B cell (primary cell): Measurements from ENCODE around the gene RASGRP3. TPM values are rescaled to one million over a fixed set of nuclear protein-coding genes. Genes with fewer than 3 reads are reported as not detected.

ENCODE experiments used
- ATAC-seq: fragments of 200-7000 bp; cut with Tn5 transposase; one replicate; pipeline ENCODE4 v1.10.0; 2021; ENCODE audit warnings: low read depth, mild to moderate bottlenecking, moderate number of reproducible peaks, moderate library complexity
- CTCF ChIA-PET: fragments of 350-600 bp; sonication (Branson Sonifier 250); formaldehyde crosslinking; loops from one replicate; lab custom pipeline; 2021; ENCODE audit warnings: antibody characterized with exemption, inconsistent platforms; lab: Charles Lee
- POLR2A ChIA-PET: fragments of 350-600 bp; sonication (Branson Sonifier 250); formaldehyde crosslinking; loops from one replicate; lab custom pipeline; 2021; ENCODE audit warnings: antibody characterized with exemption; lab: Charles Lee
- DNase-seq: peaks from one replicate; pipeline ENCODE4 v3.0.0; 2013
- H2AFZ ChIP-seq: 2 replicates; pipeline ENCODE4 v1.6.1; 2012; ENCODE audit warnings: mild to moderate bottlenecking, low read depth, low read length; ENCODE audit not compliant: insufficient read depth, poor library complexity, severe bottlenecking
- H3K27ac ChIP-seq, 2 donors: 1 replicate in 1 of 2; 2 replicates in 1 of 2; pipeline ENCODE4 v1.5.1; 2012 to 2013; ENCODE audit warnings: low read length in 2 of 2, mild to moderate bottlenecking in 2 of 2, moderate library complexity in 1 of 2
- H3K27me3 ChIP-seq, 4 experiments: fragments of 200-600 bp in 1 of 4; sonication (generic) in 1 of 4; replicated peaks in 1 of 4; 1 replicate in 2 of 4; 2 replicates in 2 of 4; pipeline versions ENCODE4 v1.6.1 to v1.7.0; 2013 to 2016; ENCODE audit warnings: low read length in 3 of 4, mild to moderate bottlenecking in 2 of 4, mixed read lengths in 1 of 4, moderate library complexity in 1 of 4; ENCODE audit not compliant: insufficient read depth in 4 of 4, control insufficient read depth in 3 of 4; ENCODE audit errors: control extremely low read depth in 1 of 4
- H3K36me3 ChIP-seq, 2 experiments: replicated peaks in 1 of 2; 1 replicate in 1 of 2; 2 replicates in 1 of 2; pipeline versions ENCODE4 v1.6.1 to v1.7.1; 2013; ENCODE audit warnings: low read length in 1 of 2; ENCODE audit not compliant: insufficient read depth in 2 of 2, control insufficient read depth in 1 of 2; ENCODE audit errors: control extremely low read depth in 1 of 2, extremely low read depth in 1 of 2
- H3K4me1 ChIP-seq, 2 donors: fragments of 200-600 bp in 1 of 2; sonication (generic) in 1 of 2; 1 replicate in 1 of 2; 2 replicates in 1 of 2; pipeline versions ENCODE4 v1.5.1 to v1.6.1; 2013 to 2017; ENCODE audit warnings: low read length in 2 of 2; ENCODE audit not compliant: control insufficient read depth in 2 of 2, insufficient read depth in 2 of 2
- H3K4me2 ChIP-seq: replicated peaks from 2 replicates; pipeline ENCODE3; 2012; ENCODE audit warnings: mild to moderate bottlenecking, low read depth, low read length; ENCODE audit not compliant: poor library complexity, severe bottlenecking
- H3K4me3 ChIP-seq, 5 experiments: fragments of 200-600 bp in 1 of 5; sonication (generic) in 1 of 5; 1 replicate in 3 of 5; 2 replicates in 2 of 5; pipeline versions ENCODE4 v1.5.1 to v1.7.0; 2011 to 2016; ENCODE audit warnings: low read length in 4 of 5, mild to moderate bottlenecking in 4 of 5, low read depth in 2 of 5, control low read depth in 1 of 5, moderate library complexity in 1 of 5; ENCODE audit not compliant: insufficient read depth in 1 of 5; ENCODE audit errors: control extremely low read depth in 1 of 5, extremely low read depth in 1 of 5
- H3K79me2 ChIP-seq: fragments of 200-600 bp; sonication (generic); one replicate; pipeline ENCODE4 v1.6.0; 2016; ENCODE audit warnings: low read length; ENCODE audit not compliant: control insufficient read depth, insufficient read depth
- H3K9ac ChIP-seq: fragments of 200-600 bp; sonication (generic); 2 replicates; pipeline ENCODE4 v1.6.1; 2017; ENCODE audit warnings: mild to moderate bottlenecking, low read length, moderate library complexity
- H3K9me3 ChIP-seq, 3 donors: one replicate each; pipeline versions ENCODE4 v1.6.1 to v1.7.1; 2013; ENCODE audit warnings: low read length in 2 of 3; ENCODE audit not compliant: control insufficient read depth in 2 of 3, insufficient read depth in 1 of 3; ENCODE audit errors: control extremely low read depth in 1 of 3
- H4K20me1 ChIP-seq: 2 replicates; pipeline ENCODE4 v1.6.0; 2012; ENCODE audit warnings: mild to moderate bottlenecking, low read length; ENCODE audit not compliant: insufficient read depth, control insufficient read depth, poor library complexity, severe bottlenecking
- H3K27ac Mint-ChIP-seq: one replicate; pipeline ENCODE4 v1.8.0; 2021; ENCODE audit warnings: mixed read lengths
- H3K27me3 Mint-ChIP-seq: one replicate; pipeline ENCODE4 v1.8.0; 2021; ENCODE audit warnings: mixed read lengths
- H3K4me1 Mint-ChIP-seq: one replicate; pipeline ENCODE4 v1.8.0; 2021; ENCODE audit warnings: mixed read lengths
- H3K4me3 Mint-ChIP-seq: one replicate; pipeline ENCODE4 v1.8.0; 2021; ENCODE audit warnings: mixed read lengths
- H3K9me3 Mint-ChIP-seq: one replicate; pipeline ENCODE4 v1.8.0; 2022; ENCODE audit warnings: mixed read lengths; ENCODE audit not compliant: insufficient read depth
- CTCF ChIP-seq: fragments of 200-600 bp; IDR thresholded peaks from one replicate; pipeline ENCODE4 v1.8.0; 2022; ENCODE audit warnings: antibody characterized with exemption, mild to moderate bottlenecking
- EZH2 ChIP-seq: IDR thresholded peaks from 2 replicates; pipeline ENCODE4 v1.6.1; 2012; ENCODE audit warnings: borderline replicate concordance, low read depth, mild to moderate bottlenecking, moderate library complexity, low read length; ENCODE audit not compliant: insufficient read depth, poor library complexity, severe bottlenecking
- WGBS: methylation state at CpG from one replicate; pipeline ENCODE4 v1.1.5; 2013; ENCODE audit warnings: missing lambda C conversion rate; ENCODE audit not compliant: insufficient coverage; 5-methylcytosine and 5-hydroxymethylcytosine counted together
- intact Hi-C: fragments of 100-400 bp; cut with micrococcal nuclease; formaldehyde crosslinking; loops from one replicate; pipeline ENCODE4 v1.10.0; 2022
- polyA plus RNA-seq: library from polyadenylated mRNA; depleted of rRNA; stranded (reverse); fragments of >200 nt; gene quantifications from 2 replicates; pipeline ENCODE4 v1.2.3, GENCODE V29; 2012
- total RNA-seq, 2 donors: library from RNA; stranded (reverse); fragments of 120-200 nt in 1 of 2; gene quantifications; 1 replicate in 1 of 2; 2 replicates in 1 of 2; pipeline versions ENCODE4 v1.2.3 to v1.2.4, GENCODE V29; 2013 to 2022

Gene RASGRP3
- total and polyA plus RNA-seq, 2 donors (not counting 1 experiment from before 2014, with no cell fraction given), result 67.5 to 107 TPM

- DNase-seq, result no peak
- intact Hi-C loops, result no loop called here
- POLR2A ChIA-PET, result no interaction called here
- H3K27ac ChIP-seq, result no peak overlapping the region
- Mint-ChIP-seq H3K4me1 (no peaks in the 10 kb centered on the region), H3K9me3 (no peaks in the 10 kb centered on the region), H3K27me3 (no peaks in the 10 kb centered on the region), H3K4me3 (no peak overlapping the region), H3K27ac (no peak overlapping the region)
- no peaks in the 10 kb centered on the region for H3K27me3 ChIP-seq
- no peak overlapping the region for H3K4me3 ChIP-seq
- no peaks in the 10 kb centered on the region for H3K4me1 ChIP-seq
- no peak overlapping the region for H3K9ac ChIP-seq
- no peaks in the 10 kb centered on the region for H4K20me1 ChIP-seq
- H2AFZ ChIP-seq, result no peak overlapping the region
- peaks cover 0 to 74% of the 10 kb centered on the region in 2 experiments for H3K36me3 ChIP-seq
- no peak for ATAC-seq
- TF ChIP-seq EZH2 (no peak), CTCF (no peak)
- H3K4me2 ChIP-seq, result no peak overlapping the region
- no peaks in the 10 kb centered on the region for H3K9me3 ChIP-seq
- CTCF ChIA-PET, result interaction anchor here (0.9 to 1.0 kb wide), 2 partner anchors 21 to 86 kb away, joined by 3 read pairs; partner anchors contain the start of gene RASGRP3
- no peaks in the 10 kb centered on the region for H3K79me2 ChIP-seq
Observed at GRCh38 chr2:33561872-33562271, 85.4 kb downstream of the RASGRP3 start.

GRCh38 chr2:33570681-33571080, 94.2 kb downstream of the RASGRP3 start:
- intact Hi-C loops, result no loop called here
- no peaks in the 10 kb centered on the region for H3K27me3 Mint-ChIP-seq
- TF ChIP-seq CTCF (no peak), EZH2 (no peak)
- H3K9me3 ChIP-seq, result peaks cover 0 to 1% (median 0%) of the 10 kb centered on the region in 3 donors
- 20% methylated on average over 1 of the region's 2 CpGs for WGBS
- no peak overlapping the region for H2AFZ ChIP-seq
- H3K4me1 ChIP-seq, result no peaks in the 10 kb centered on the region
- POLR2A ChIA-PET, result no interaction called here
- H3K4me3 ChIP-seq, result no peak overlapping the region
- H3K9ac ChIP-seq, result no peak overlapping the region
- H4K20me1 ChIP-seq, result no peaks in the 10 kb centered on the region
- H3K27ac Mint-ChIP-seq, result no peak overlapping the region
- no peaks in the 10 kb centered on the region for H3K79me2 ChIP-seq
- ATAC-seq, result no peak
- H3K9me3 Mint-ChIP-seq, result no peaks in the 10 kb centered on the region
- no peaks in the 10 kb centered on the region for H3K4me1 Mint-ChIP-seq
- DNase-seq, result no peak
- CTCF ChIA-PET, result interaction anchor here (5.0 kb wide), 1 partner anchor 13 kb away, joined by 28 read pairs; no protein-coding TSS in a partner anchor
- no peaks in the 10 kb centered on the region for H3K27me3 ChIP-seq
- no peak overlapping the region for H3K4me3 Mint-ChIP-seq
- peaks cover 0 to under 1% of the 10 kb centered on the region in 2 experiments for H3K36me3 ChIP-seq
- no peak overlapping the region for H3K27ac ChIP-seq
- H3K4me2 ChIP-seq, result no peak overlapping the region
